Neutrophil (primary cell): ENCODE measurements around the gene MIS12.

Source experiments
- H3K27ac ChIP-seq: fragments of 200-600 bp; sonication (generic); 2 replicates; pipeline ENCODE4 v1.5.1; 2016; ENCODE audit warnings: mild to moderate bottlenecking, moderate library complexity
- H3K27me3 ChIP-seq: fragments of 200-600 bp; sonication (generic); 2 replicates; pipeline ENCODE4 v1.6.0; 2016; ENCODE audit warnings: mild to moderate bottlenecking
- H3K36me3 ChIP-seq: fragments of 200-600 bp; sonication (generic); 2 replicates; pipeline ENCODE4 v1.5.1; 2017
- H3K4me1 ChIP-seq, 2 experiments: fragments of 200-600 bp in 1 of 2; sonication (generic) in 1 of 2; 1 replicate in 1 of 2; 2 replicates in 1 of 2; pipeline versions ENCODE4 v1.5.1 to v1.6.1; 2013 to 2016; ENCODE audit warnings: low read depth in 1 of 2, low read length in 1 of 2, mild to moderate bottlenecking in 1 of 2, moderate library complexity in 1 of 2; ENCODE audit not compliant: control insufficient read depth in 1 of 2, insufficient read depth in 1 of 2
- H3K4me3 ChIP-seq, 2 experiments: fragments of 200-600 bp in 1 of 2; sonication (generic) in 1 of 2; 1 replicate in 1 of 2; 2 replicates in 1 of 2; pipeline ENCODE4 v1.5.1; 2013 to 2016; ENCODE audit warnings: low read depth in 1 of 2, low read length in 1 of 2, mild to moderate bottlenecking in 1 of 2, moderate library complexity in 1 of 2
- H3K9me3 ChIP-seq: fragments of 200-600 bp; sonication (generic); 2 replicates; pipeline ENCODE4 v1.5.1; 2016
- TF ChIP-seq, protein P1 (sequence below): fragments of 200-600 bp; sonication (generic); IDR thresholded peaks from 2 replicates; pipeline ENCODE4 v1.5.1; 2016; ENCODE audit warnings: antibody characterized with exemption

Gene MIS12

DNA sequence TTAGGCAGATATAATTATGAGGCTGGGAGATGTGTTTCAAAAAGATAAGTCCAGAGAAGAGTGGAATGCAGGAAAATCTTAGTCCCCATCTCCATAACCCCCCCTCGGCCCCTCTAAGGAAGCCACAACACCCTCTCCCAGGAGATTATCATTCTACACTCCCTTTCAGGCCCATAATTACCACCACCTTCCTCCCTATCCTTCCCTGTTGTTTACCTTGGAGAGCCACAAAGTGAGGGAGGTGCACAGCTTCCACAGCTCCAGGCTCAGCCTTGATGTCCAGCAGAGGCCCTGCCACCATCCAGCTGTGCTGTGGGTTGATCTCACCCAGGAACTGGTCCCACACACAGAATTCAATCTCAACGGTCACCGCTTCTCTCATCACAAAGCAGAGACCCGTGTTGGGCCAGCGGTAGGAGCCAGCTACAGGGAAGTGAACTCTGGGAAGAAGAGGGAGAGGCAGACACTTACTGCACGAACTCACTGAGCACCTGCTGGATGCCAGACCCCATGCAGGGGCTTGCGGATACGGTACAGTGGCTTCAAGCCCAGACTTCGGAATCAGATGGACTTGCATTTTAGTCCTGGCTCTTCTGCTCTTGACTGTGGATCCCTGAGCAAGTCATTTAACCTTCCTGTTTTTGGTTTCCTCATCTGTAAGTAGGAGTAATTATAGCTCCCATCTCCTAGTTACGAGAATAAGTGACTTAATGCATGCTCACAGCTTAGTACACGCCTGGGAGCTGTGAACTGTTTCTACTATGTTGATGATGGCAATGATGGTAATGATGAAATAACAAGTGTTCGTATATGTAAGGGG, 44.1 kb downstream of the MIS12 start:
- no peak overlapping the region for H3K27ac ChIP-seq
- H3K9me3 ChIP-seq: no peaks in the 10 kb centered on the region
- TF ChIP-seq, protein P1, sequence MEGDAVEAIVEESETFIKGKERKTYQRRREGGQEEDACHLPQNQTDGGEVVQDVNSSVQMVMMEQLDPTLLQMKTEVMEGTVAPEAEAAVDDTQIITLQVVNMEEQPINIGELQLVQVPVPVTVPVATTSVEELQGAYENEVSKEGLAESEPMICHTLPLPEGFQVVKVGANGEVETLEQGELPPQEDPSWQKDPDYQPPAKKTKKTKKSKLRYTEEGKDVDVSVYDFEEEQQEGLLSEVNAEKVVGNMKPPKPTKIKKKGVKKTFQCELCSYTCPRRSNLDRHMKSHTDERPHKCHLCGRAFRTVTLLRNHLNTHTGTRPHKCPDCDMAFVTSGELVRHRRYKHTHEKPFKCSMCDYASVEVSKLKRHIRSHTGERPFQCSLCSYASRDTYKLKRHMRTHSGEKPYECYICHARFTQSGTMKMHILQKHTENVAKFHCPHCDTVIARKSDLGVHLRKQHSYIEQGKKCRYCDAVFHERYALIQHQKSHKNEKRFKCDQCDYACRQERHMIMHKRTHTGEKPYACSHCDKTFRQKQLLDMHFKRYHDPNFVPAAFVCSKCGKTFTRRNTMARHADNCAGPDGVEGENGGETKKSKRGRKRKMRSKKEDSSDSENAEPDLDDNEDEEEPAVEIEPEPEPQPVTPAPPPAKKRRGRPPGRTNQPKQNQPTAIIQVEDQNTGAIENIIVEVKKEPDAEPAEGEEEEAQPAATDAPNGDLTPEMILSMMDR: no peak
- no peak overlapping the region for H3K4me3 ChIP-seq
- peaks cover 99% of the 10 kb centered on the region for H3K36me3 ChIP-seq
- no peaks in the 10 kb centered on the region for H3K27me3 ChIP-seq
- H3K4me1 ChIP-seq: no peaks in the 10 kb centered on the region

DNA sequence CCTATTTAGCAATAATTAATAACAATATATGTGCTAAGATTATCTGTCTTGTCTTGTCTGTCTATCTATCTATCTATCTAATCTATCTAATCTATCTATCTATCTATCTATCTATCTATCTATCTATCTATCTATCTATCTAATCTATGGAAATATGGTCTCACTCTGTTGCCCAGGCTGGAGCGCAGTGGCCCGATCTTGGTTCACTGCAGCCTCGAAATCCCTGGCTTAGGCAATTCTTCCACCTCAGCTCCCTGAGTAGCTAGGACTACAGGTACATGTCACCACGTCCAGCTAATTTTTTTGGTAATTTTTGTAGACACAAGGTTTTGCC, 44.7 kb downstream of the MIS12 start:
- H3K4me1 ChIP-seq: no peaks in the 10 kb centered on the region
- no peak overlapping the region for H3K4me3 ChIP-seq
- H3K36me3 ChIP-seq: peaks cover 99% of the 10 kb centered on the region
- TF ChIP-seq, protein P1: no peak
- H3K27ac ChIP-seq: no peak overlapping the region
- no peaks in the 10 kb centered on the region for H3K9me3 ChIP-seq
- H3K27me3 ChIP-seq: no peaks in the 10 kb centered on the region

DNA sequence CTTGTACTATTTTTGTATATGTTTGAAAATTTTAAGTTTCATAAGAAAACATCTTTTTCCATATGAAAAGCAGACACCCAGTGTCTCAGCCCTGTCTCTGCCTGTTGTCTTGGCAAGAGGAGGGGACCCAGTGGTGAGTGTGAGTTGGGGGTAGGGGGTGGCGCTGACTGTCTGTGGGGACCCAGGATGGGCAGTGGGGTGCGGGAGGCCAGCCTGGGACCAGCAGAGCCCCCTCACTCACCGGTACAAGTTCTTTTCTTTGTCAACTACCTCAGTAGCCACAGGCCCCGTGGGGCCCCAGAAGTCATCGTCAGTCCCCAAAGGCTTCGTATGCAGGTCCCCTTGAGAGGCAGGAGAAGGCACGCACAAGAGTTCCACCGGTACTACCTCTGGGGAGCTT, 46.2 kb downstream of the MIS12 start:
- Histone ChIP-seq H3K4me1 (no peaks in the 10 kb centered on the region), H3K9me3 (no peaks in the 10 kb centered on the region), H3K27ac (no peak overlapping the region), H3K36me3 (peaks cover 99% of the 10 kb centered on the region), H3K4me3 (no peak overlapping the region), H3K27me3 (no peaks in the 10 kb centered on the region)
- TF ChIP-seq, protein P1: no peak

DNA sequence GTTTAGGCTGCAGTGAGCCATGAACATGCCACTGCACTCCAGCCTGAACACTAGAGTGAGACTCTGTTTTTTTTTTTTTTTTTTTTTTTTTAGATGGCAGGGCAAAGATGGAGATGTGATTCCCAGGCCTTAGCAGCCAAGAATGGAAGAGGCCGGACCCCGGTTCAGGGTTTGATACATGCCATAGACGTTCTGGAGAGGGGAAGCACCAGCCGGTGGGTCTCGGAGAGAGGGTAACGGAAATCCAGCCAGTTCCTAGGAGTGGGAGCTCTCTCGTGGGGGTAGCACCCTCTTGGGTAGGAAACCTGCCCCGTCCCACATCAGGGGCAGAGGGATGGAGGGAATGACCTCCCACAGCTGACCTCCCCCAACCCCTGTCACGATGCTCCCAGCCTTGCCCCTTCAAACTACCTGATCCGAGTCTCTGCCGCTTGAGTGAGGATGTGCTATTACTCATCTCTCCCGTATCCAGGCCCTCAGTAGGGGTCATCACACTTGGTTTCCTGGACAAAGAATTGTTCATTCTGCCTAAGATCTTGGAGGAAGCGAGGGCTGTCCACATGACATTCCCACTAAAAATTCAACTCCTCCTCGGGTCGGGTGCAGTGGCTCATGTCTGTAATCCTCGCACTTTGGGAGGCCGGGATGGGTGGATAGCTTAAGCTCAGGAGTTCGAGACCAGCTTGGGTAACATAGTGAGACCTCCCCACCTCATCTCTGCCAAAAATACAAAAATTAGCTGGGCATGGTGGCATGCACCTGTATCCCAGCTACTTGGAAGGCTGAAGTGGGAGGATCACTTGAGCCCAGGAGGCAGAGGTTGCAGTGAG, 47.3 kb downstream of the MIS12 start:
- Histone ChIP-seq H3K9me3 (no peaks in the 10 kb centered on the region), H3K4me3 (no peak overlapping the region), H3K27ac (no peak overlapping the region), H3K4me1 (no peaks in the 10 kb centered on the region), H3K36me3 (peaks cover 99% of the 10 kb centered on the region), H3K27me3 (no peaks in the 10 kb centered on the region)
- TF ChIP-seq, protein P1: no peak

DNA sequence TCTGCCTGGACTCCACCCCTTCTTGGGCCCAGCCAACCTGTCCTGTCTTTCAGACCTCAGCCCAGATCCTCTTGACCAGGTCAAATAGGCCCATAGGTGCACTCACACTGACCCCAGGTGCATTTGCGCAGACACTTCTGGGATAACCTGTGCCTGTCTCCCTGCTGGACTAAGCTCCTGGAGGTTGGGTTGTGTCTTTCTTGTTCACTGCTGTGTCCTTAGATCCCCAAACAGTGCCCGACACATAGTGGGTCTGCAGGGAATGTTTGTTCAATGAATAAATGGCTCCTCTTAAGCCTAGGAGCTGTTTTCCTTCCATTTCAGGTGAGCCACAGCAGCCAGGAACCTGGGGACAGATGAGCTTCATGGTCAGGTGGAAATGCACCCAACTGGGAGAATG, 49.1 kb downstream of the MIS12 start:
- Histone ChIP-seq H3K36me3 (peaks cover 100% of the 10 kb centered on the region), H3K27me3 (no peaks in the 10 kb centered on the region), H3K27ac (no peak overlapping the region)

More for the DNA sequence above, 49.1 kb downstream of the MIS12 start:
- TF ChIP-seq, protein P1: no peak
- H3K4me1 ChIP-seq: no peaks in the 10 kb centered on the region
- no peaks in the 10 kb centered on the region for H3K9me3 ChIP-seq
- no peak overlapping the region for H3K4me3 ChIP-seq
